GM10847 (cell line): Measurements from ENCODE around the gene PRKCE.

ENCODE experiments used
- POLR2A ChIP-seq: IDR thresholded peaks from 2 replicates; pipeline ENCODE4 v1.6.1; 2011; ENCODE audit not compliant: insufficient read length; ENCODE audit errors: extremely low read depth

PRKCE gene

DNA sequence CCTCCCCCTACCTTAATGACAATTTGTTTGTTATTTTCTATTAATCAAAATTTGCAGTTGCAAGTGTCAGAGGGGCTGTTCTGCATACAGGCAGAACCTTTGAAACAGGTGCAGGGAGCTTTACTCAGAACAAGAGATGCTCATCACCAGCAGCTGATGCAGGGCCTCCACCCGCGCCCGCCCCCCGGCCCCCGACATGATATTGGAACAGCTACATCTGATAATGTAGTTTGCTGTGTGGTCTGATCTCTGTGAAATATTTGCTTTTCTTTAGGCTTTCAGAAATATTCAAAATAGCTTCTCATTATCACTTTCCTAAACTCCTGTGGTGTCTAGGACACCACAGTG, 130.0 kb downstream of the PRKCE start:
- no peak for TF ChIP-seq POLR2A

DNA sequence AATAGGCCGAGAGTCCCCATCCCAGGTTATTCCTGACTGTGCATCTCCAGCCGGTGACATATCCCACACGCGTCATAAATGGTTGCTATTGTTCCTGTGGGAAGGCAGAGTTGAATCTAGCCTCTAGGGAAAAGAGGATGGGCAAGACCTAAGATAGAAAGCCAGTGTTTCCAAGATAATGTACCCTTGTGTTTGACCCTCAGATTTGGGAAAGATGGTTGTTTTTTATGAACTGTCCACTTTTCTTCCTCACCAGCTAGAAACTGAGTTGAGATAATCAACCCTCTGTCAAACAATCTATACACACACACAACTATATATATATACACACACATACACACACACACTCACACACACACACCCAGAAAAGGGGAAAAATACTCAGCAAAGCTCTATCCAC, 131.0 kb downstream of the PRKCE start:
- TF ChIP-seq POLR2A: no peak

DNA sequence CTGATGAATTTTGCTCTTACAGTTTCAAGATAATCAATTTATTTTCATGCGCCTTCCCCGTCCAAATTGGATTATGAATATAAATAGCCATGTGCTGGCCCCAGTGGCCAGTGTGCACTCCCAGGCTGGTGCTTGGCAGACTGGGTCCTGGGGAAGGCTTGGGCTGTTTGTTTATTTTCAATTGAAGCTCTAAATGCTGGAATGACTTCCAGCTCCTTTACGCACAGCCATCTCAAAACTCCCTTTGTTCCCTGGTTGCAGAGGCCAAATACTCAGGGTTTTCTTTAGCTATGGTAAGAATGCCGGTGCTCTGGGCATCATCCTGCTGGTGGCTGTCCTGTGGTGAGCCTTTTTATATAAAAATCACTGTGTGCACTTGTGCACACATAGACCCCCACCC, 131.5 kb downstream of the PRKCE start:
- no peak for TF ChIP-seq POLR2A

DNA sequence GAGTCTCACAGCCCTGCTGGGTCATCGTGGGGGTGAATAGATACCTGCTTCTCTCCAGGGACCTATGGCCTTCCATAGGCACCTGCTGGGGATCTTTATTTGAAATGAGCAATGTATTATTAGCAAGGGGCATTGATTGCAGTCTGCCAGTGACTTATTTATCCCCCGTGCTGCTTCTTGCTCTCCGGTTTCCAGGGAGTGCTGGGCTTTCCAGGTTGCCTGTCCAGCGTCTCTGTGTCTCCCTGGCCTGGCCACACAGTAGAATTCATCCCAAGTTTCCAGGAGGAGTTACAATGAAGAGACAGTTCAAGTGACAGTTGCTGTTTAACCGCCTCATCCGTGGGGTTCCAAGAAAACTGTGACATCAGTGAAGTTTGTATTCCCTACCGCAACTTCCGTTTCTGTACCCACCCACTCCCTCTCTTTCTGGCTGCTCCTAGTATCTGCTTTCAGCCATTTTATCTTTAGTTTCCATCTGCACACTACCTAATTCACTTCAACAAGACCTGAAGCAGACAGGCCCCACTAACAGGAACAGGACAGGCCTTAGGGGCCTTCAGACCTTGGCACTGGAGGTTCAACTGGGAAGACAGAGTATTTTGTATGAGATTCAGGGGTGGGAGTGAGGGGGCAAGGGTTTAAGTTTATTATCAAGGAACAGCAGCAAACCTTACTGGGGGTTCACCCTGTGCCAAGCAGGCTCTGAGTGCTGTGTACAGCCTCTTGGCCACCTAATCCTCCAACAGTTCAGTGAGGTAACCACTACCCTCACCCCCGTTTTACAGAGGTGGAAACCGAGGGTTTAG, 134.8 kb downstream of the PRKCE start:
- TF ChIP-seq POLR2A: no peak

DNA sequence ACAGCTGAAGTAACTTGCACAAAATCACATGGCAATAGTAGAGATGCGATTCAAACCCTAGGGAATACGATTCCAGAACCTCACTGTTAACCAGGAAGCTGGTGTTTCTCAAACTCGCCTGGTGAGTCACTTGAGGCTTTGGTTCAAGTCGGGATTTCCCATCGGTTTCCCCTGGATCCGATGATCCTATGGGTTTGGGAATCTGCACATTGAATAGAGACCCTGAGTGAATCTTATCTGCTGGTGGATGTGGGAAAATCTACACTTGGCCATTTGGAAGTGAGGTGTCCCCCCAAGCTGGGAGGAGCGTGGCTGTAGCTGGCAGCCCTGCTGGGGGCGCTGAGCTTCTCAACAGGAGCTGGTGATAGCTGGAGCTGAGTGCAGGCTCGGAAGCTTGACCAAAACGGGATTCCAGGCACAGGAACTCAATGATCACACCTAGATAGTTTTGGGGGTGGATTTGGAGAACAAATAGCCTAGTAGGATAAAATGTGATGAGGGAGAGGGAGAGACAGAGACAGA, 135.4 kb downstream of the PRKCE start:
- TF ChIP-seq POLR2A: no peak

DNA sequence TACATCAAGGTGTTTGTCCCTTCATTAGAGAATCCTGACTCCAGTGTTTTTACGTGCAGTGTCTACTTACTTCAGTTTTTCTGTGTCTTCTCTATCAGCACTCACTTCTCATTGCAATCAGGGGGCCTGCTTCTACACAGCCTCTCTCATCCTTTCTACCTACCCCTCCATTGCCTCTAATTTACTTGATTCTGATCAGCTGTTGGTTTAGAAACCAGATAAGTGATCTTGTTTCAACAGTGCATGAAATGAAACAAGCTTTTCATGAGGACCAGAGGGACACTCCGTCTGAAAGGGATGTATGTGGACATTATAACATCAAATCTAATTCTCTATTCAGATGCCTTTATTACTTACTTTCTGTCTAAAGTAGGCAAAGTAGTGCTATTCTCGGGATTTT, 136.9 kb downstream of the PRKCE start:
- TF ChIP-seq POLR2A: no peak

DNA sequence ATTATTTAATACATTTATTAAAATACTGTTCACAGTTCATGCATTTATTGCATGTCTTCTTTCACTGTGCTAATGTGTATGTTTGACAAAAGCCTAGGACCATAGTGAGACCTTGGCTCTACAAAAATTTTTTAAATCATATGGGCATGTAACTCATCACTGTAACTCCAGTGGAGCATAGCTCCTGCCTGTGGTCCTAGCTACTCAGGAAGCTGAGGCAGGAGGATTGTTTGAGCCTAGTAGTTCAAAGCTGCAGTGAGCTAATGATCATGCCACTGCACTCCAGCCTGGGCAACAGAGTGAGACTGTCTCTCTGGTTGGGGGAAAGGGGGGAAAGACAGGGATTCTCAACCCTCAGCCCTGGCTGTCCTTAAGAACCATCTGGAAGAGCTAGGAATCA, 137.8 kb downstream of the PRKCE start:
- no peak for TF ChIP-seq POLR2A

DNA sequence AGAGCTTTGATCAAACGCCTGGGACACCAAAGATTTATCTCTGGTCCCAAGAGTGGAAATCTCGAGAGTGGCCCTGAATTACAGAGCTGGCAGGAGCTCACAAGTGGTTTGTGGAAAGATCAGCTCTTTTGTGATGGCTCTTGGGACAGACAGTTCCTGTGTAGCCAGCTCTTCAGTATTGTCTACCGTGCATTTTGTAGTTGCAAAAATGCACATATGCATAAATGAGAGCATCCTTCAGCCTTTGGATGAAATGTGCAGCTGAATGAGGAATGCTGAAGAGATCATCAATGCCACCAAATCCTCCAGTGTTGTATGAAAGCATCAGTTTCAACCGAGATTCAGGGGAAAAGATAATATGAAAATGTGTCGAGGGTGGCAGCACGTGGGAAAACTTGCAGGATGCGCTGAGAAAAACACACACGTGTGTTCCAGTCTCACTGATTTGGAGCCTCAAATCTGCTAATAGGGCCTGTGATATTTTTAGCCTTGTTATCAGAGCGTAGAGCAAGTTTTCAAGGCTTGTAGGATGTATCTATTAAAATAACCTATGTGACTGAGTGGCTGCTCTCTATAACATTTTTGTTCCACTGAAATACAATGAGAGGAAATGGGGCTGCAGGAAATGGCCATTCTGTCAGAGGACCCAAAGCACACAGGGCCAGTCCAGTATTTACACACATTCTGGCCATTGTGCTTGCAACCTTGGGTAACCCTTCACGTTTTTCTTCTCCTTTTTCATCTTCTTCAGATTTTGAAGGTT, 138.7 kb downstream of the PRKCE start:
- TF ChIP-seq POLR2A: no peak

DNA sequence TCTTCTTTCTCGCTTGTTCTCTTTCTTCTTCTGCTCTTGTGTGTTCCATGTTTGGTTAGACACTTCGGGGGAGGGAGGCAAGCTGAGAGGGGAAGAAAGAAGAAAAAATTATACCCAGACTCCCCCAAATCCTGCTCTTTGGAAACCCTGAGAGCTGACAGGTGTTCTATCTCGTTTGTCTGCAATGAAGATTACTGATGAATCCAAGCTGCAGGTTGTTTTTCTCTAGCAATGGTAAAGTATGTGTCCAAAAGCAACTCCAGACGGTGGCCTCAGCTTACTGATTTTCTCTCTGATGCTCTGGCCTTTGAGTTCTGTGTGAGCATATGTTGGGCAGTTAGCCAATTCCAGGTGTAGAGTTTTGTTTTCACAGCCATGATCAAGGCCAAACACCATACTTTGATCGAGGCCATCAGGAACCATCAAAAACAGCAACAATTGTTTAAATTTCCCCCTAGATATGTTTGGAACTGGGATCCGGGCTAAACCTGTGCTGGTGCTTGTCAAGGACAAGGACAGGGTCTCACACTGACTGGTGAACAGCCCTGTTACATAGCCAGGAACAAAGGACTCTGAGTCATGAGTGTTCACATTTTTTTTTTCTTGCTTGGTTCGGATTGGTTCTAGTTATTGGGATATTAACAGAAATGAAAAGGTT, 142.0 kb downstream of the PRKCE start:
- no peak for TF ChIP-seq POLR2A

DNA sequence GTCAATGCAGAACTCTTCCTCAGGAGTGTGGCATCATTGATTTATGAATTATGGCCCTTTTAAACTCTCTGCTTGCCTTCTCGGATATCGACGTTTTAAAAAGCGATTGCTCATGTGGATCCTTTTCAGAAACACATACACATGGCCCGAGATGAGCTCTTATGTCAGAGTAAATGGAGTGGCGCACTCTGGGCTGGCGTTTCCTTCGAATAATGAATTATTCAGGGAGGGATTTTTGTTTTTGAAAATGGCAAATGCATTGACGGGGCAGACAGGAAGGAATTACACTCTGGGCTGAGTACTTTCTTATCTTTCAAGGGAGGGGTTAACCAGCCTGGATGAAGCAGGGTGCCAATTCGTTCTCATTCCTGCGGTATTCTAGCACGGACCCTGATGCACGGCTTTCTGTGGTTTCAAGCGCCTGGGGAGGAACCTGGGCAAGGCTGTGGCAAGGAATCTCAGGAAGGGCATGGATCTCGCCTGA, 142.7 kb downstream of the PRKCE start:
- no peak for TF ChIP-seq POLR2A

DNA sequence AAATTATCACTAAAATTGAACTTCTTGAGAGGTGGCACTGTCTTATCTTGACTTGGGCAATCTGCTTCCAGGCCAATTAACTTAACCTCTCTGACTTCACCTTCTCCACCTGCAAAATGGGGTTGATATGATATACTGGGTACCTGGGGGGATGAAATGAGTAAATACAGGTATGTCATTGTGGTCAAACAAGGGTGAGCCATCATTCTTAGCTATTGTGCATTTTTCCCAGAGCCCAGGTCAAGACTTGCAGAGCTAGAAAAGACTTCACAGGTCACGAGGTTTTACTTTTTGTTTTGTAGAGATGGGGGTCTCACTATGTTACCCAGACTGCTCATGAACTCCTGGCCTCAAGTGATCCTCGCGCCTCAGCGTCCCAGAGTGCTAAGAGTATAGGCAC, 145.0 kb downstream of the PRKCE start:
- no peak for TF ChIP-seq POLR2A

DNA sequence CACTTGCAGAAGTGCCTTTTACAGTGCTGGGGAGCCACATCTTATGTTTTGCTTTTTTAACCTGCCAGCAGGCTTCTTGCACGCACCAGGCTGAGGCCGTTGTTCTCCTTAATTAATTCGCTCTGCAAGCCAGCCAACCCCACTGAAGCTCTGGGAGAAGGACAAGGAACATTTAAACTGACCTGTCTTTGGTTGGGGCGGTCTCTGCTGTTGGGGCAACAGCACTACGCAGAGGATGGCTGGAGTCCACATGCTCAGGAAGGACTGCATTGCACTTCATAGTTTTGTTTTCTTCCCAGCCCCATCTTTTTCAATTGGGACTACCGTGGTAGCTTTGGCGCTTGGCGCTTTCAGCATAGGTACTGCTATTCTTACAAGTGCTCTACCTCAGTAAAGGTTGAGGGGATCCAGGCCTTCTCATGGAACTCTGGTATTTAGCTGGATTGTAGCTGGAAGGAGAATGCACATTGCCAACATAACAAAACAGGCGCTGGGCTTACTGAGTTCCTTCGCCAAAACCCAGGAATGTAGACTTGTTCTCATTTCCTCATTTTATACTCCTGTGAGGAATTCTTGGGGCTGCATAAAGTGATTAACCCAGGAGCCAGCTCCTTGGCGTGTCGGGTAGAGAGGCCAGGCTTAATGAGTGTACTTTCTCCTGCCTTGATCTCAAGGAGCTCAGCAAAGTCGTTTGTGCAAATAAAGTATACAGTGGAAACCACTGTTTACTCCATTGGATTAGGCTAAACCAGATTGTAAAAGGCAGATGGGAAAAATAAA, 146.2 kb downstream of the PRKCE start:
- TF ChIP-seq POLR2A: no peak

DNA sequence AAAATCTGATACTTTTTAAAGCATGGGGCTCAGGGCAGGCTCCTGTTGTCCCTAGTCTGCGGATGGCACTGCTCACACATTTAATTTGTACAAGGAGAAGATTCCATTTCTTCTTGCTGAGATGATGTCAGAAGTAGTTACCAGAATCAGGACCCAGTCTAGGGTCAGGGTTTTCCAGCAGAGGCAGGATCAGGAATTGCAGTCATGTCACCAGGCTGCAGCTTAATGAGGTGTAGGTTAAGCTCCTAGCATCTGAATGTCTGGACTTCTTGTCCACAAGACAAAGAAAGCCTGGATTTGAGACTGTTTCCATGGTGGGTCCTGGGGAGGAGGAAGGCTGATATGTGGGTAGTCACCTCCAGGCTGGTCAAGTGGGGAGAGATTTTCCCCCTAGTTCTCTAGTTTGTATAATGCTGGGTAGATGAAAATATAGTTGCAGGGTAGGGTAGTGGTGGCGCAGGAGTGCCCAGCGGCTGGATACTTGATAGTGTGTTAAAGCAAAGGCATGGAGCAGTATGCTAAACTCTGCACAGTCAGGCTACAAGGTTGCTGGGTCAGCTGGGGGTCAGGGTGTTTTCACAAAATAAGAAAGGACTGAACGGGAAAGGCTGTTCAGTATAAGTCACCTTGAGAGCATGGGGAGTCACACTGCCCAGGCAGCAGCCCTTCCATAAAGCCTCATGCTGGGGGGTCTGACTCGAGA, 148.4 kb downstream of the PRKCE start:
- no peak for TF ChIP-seq POLR2A

DNA sequence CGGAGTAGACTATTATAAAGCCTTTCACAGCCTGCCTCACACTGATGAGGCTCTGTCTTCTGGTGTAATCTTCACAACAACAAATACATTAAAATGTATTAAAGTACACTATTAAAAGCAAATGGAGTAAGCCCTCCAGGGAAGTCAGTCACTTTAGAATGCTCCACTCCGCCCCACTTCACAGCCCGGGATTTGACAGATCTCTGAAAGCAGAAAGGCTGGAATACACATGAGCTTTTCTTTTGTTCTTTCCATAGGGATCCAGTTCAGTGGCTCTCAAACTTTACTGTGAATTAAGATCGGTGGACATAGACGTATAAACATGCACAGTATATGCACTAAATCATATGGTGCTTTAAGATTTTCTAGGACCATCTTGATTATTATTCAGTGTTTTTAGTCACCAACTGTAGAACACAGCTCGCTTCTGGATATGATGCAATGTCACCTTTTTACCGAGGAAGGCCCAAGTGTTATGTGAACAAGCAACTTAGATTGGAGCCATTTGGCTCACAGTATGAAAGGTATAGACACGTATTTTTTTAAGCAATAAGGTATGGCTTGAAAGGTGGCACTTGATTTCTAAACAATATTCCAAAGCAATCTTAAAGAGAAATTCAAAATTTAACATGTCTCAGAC, 151.1 kb downstream of the PRKCE start:
- no peak for TF ChIP-seq POLR2A
